GM23248 (cell line): ENCODE results near the gene ALOX15. TPM values are rescaled to one million over a fixed set of nuclear protein-coding genes. Genes with fewer than 3 reads are reported as not detected.
A peak's percentile ranks its signal among the peaks of the same experiment; 100 is the strongest.
"Not testable (repeated sequence)": the region's sequence is repeated elsewhere in the genome, so short reads cannot be mapped to it uniquely, and the experiment has no call there.

Experiments used
- DNase-seq: peaks from one replicate; pipeline ENCODE4 v3.0.0-alpha.2; 2015
- H2AFZ ChIP-seq: fragments of 200-600 bp; sonication (generic); 2 replicates; pipeline ENCODE4 v1.6.1; 2016; ENCODE audit warnings: antibody characterized with exemption
- H3F3A ChIP-seq: fragments of 200-600 bp; sonication (generic); 2 replicates; pipeline ENCODE4 v1.6.1; 2016; ENCODE audit warnings: mild to moderate bottlenecking, antibody characterized with exemption, mixed run types; ENCODE audit not compliant: insufficient read depth
- H3K27ac ChIP-seq: fragments of 200-600 bp; sonication (generic); 2 replicates; pipeline ENCODE4 v1.5.1; 2016; ENCODE audit warnings: mild to moderate bottlenecking
- H3K27me3 ChIP-seq: fragments of 200-600 bp; sonication (generic); replicated peaks from 2 replicates; pipeline ENCODE4 v1.6.1; 2016; ENCODE audit warnings: mild to moderate bottlenecking; ENCODE audit not compliant: insufficient read depth
- H3K36me3 ChIP-seq: fragments of 200-600 bp; sonication (generic); 2 replicates; pipeline ENCODE4 v1.6.1; 2016; ENCODE audit warnings: low read depth, mild to moderate bottlenecking
- H3K4me1 ChIP-seq: fragments of 200-600 bp; sonication (generic); 2 replicates; pipeline ENCODE4 v1.6.1; 2016; ENCODE audit warnings: mild to moderate bottlenecking; ENCODE audit not compliant: insufficient read depth
- H3K4me2 ChIP-seq: fragments of 200-600 bp; sonication (generic); one replicate; pipeline ENCODE4 v1.6.1; 2016; ENCODE audit warnings: mild to moderate bottlenecking; ENCODE audit not compliant: unreplicated experiment
- H3K4me3 ChIP-seq: fragments of 200-600 bp; sonication (generic); 2 replicates; pipeline ENCODE4 v1.5.1; 2016; ENCODE audit warnings: mild to moderate bottlenecking
- H3K79me2 ChIP-seq: fragments of 200-600 bp; sonication (generic); 2 replicates; pipeline ENCODE4 v1.6.1; 2016; ENCODE audit warnings: mild to moderate bottlenecking; ENCODE audit not compliant: insufficient read depth
- H3K9ac ChIP-seq: fragments of 200-600 bp; sonication (generic); 2 replicates; pipeline ENCODE4 v1.6.1; 2016; ENCODE audit warnings: mild to moderate bottlenecking
- H3K9me2 ChIP-seq: fragments of 200-600 bp; sonication (generic); 2 replicates; pipeline ENCODE4 v1.6.1; 2016; ENCODE audit warnings: mixed run types, mild to moderate bottlenecking, moderate library complexity; ENCODE audit not compliant: insufficient read depth
- H3K9me3 ChIP-seq: fragments of 200-600 bp; sonication (generic); one replicate; pipeline ENCODE4 v1.6.1; 2017; ENCODE audit warnings: low read depth
- H4K20me1 ChIP-seq: fragments of 200-600 bp; sonication (generic); 2 replicates; pipeline ENCODE4 v1.6.0; 2016; ENCODE audit not compliant: insufficient read depth
- EZH2 ChIP-seq: fragments of 200-600 bp; sonication (generic); IDR thresholded peaks from 2 replicates; pipeline ENCODE4 v1.6.1; 2018; ENCODE audit warnings: antibody characterized with exemption, mild to moderate bottlenecking; ENCODE audit not compliant: insufficient read depth, poor library complexity, severe bottlenecking
- EZH2phosphoT487 ChIP-seq: fragments of 200-600 bp; sonication (generic); IDR thresholded peaks from 2 replicates; pipeline ENCODE4 v1.6.1; 2018; ENCODE audit warnings: antibody characterized with exemption, moderate library complexity, mild to moderate bottlenecking, low read depth; ENCODE audit not compliant: insufficient read depth
- WGBS, 2 experiments: methylation state at CpG; one replicate each; pipeline ENCODE4 v1.1.6; 2015 to 2017; ENCODE audit warnings: low lambda C conversion rate in 2 of 2, low coverage in 1 of 2; ENCODE audit errors: missing lambda C conversion rate in 2 of 2; 5-methylcytosine and 5-hydroxymethylcytosine counted together
- in situ Hi-C: fragments of 300-500 bp; cut with MboI; formaldehyde crosslinking; loops from 2 replicates; pipeline ENCODE4 v1.15.0; 2020
- polyA plus RNA-seq: library from polyadenylated mRNA; unstranded; fragments of >200 nt; fragmentation: Nextera tagmentation; extraction: Ambion mirVana; gene quantifications from 2 replicates; pipeline ENCODE4 v1.2.1, GENCODE V29; 2016
- total RNA-seq: library from RNA; depleted of rRNA; stranded (reverse); fragments of >200 nt; shearing (Covaris generic); gene quantifications from 2 replicates; pipeline ENCODE4 v1.2.3, GENCODE V29; 2014; rRNA removed

The ALOX15 gene
- total RNA-seq (not detected in 2 replicates), polyA plus RNA-seq (not detected in 2 replicates)

- Histone ChIP-seq H3K27me3 (peaks cover 56% of the 10 kb centered on the region), H3K4me2 (no peak within 1 kb of the TSS), H3K4me1 (no peaks in the 10 kb centered on the region), H2AFZ (no peak within 1 kb of the TSS), H3K4me3 (no peak within 1 kb of the TSS), H3K79me2 (no peaks in the 10 kb centered on the region), H3K27ac (no peak within 1 kb of the TSS), H3K36me3 (no peaks in the 10 kb centered on the region), H3K9me2 (no peaks in the 10 kb centered on the region), H3K9ac (no peak within 1 kb of the TSS), H3F3A (no peaks in the 10 kb centered on the region), H3K9me3 (no peaks in the 10 kb centered on the region), H4K20me1 (no peaks in the 10 kb centered on the region)
- 5 to 7% methylated on average over 56 of the region's 58 CpGs for WGBS, 2 experiments
- DNase-seq: no peak
- peak; percentile 28 for TF ChIP-seq EZH2
- TF ChIP-seq EZH2phosphoT487: no peak
- in situ Hi-C loops: no loop called here
These were observed at the start of gene ALOX15 for GRCh38 chr17:4641297-4642195. TSS of gene ALOX15 (minus strand) at chr17:4641678. CDS start at chr17:4641651, 27 bp downstream.

GRCh38 chr17:4690745-4691144 is 49.3 kb upstream of the ALOX15 start:
- peaks cover 65% of the 10 kb centered on the region for H3K79me2 ChIP-seq
- in situ Hi-C loops: no loop called here
- no peaks in the 10 kb centered on the region for H3K9me2 ChIP-seq
- H3K9me3 ChIP-seq: no peaks in the 10 kb centered on the region
- 94 to 97% methylated on average over 2 of the region's 2 CpGs for WGBS, 2 experiments
- H3F3A ChIP-seq: no peaks in the 10 kb centered on the region
- no peaks in the 10 kb centered on the region for H3K27me3 ChIP-seq
- no peaks in the 10 kb centered on the region for H3K4me1 ChIP-seq
- no peaks in the 10 kb centered on the region; the same call in 1 of the 2 replicates for H4K20me1 ChIP-seq
- no peaks in the 10 kb centered on the region; the same call in 1 of the 2 replicates for H3K36me3 ChIP-seq
- TF ChIP-seq EZH2: no peak
- no peak for TF ChIP-seq EZH2phosphoT487
- H3K4me3 ChIP-seq: no peak overlapping the region
- no peak overlapping the region for H3K9ac ChIP-seq
- no peak overlapping the region for H3K27ac ChIP-seq
- DNase-seq: no peak
- no peak overlapping the region for H2AFZ ChIP-seq
- no peak overlapping the region for H3K4me2 ChIP-seq

GRCh38 chr17:4689872-4690271 is 48.4 kb upstream of the ALOX15 start:
- H3K79me2 ChIP-seq: peaks cover 56% of the 10 kb centered on the region
- H3K4me2 ChIP-seq, H3K36me3 ChIP-seq, H3K4me1 ChIP-seq, H3K27ac ChIP-seq, H3K9me2 ChIP-seq, DNase-seq, H3K9me3 ChIP-seq, H3K9ac ChIP-seq, H3K27me3 ChIP-seq, H4K20me1 ChIP-seq, H3K4me3 ChIP-seq, H2AFZ ChIP-seq, in situ Hi-C loops, H3F3A ChIP-seq: not testable (repeated sequence)
- WGBS, 2 experiments: 86% methylated on average over 12 of the region's 12 CpGs

- H2AFZ ChIP-seq, H3K4me2 ChIP-seq, H4K20me1 ChIP-seq, in situ Hi-C loops, H3K27ac ChIP-seq, H3K9me2 ChIP-seq, H3K4me3 ChIP-seq, H3K9me3 ChIP-seq, H3K36me3 ChIP-seq, H3K9ac ChIP-seq, H3K27me3 ChIP-seq: not testable (repeated sequence)
- peaks cover 16% of the 10 kb centered on the region for H3K4me1 ChIP-seq
- WGBS, 2 experiments: 41 to 47% methylated on average over 5 of the region's 5 CpGs
- peaks cover 15% of the 10 kb centered on the region for H3K79me2 ChIP-seq
- DNase-seq: peak; percentile 25
- peaks cover 27% of the 10 kb centered on the region for H3F3A ChIP-seq
These were observed 42.3 kb upstream of the ALOX15 start for GRCh38 chr17:4683739-4684138.
